Activated CD4-positive, CD25-positive, alpha-beta regulatory T cell (primary cell): Measurements from ENCODE around the gene TIPARP.

Experiments
- DNase-seq, 4 experiments: peaks; one replicate each; lab custom pipeline; 2025; lab: John Stamatoyannopoulos, UW

TIPARP gene

DNA sequence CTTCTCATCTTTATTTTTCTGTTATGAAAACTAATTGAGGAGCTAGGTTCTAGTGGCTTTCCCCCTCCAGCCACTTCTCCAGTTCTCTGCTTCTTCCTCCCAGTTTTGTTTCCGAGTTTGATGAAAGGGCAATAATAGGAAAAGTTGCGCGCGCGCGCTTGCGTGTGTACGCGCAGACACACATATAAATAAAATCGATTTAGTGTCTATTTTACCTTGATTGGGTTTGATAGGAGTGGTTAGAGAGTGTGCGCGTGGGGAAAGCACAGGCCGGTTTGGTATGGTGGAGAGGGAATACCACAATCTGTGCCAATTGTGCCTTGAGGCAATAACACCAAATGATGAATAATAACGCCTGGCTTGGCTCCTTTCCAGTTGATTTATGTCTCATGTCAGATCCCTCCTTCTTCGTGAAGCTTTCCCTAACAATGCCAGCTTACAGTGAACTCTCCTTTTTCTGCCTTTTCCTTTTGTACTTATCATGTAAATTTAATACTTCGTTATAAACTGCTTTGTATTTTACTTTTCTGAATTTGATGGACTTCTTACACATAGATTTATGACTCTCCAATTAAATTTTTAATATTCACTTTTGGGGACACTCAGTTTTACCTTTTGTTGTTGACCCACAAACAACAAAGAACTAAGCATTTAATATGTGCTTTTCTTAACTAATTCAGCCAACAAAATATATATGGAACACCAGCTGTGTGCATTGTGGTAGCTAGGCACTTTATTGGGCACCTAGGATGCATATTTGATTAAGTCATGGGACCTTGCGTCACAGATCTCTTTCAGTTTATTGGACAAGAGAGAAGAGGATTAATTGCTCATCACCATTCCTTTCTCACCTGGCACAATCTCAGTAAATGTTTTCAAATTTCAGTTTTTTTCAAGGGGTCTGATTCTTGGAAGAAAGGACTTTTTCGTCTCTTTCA is 1.7 kb downstream of the TIPARP start:
- no peak for DNase-seq

DNA sequence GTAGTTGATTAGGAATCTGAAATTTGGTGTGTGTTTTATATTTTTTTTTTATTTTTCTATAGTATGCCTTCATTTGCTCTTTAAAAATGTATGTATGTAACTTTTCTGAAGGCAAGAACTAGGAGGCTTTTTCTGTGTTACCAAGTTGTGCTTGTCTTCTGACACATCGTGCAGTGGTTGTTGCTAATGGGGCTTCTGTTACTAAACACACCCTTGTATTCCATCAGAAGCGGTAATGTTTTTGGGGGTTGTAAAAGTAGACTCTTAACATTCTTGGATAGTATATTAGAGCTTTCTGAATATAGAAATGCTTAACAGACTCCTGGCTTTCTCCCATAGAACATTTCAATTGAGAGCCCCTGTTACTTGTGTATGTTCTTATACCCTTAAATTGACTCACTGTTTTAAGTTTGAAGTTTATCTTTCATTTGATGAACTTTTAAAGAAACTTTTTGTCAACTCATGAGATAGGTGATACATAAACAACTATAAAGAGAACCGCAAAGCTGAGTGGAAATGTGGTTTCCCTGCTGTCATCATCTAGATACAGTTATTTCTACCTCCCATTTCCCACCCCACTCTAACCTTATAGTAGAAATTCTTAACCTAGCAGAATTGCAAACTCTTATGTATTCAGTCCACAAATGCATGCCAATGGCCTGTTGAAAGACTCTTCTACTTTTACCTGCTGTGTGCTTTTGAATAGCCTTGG is 2.5 kb downstream of the TIPARP start:
- no peak for DNase-seq

DNA sequence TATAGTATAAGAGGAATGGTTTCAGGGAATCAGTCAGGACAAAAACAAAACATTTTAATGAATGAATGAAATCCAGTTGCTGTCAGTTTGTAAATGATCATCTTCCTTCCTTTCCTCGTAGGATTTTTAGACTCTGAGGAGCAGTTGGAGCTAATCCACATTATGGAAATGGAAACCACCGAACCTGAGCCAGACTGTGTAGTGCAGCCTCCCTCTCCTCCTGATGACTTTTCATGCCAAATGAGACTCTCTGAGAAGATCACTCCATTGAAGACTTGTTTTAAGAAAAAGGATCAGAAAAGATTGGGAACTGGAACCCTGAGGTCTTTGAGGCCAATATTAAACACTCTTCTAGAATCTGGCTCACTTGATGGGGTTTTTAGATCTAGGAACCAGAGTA is 3.1 kb downstream of the TIPARP start:
- DNase-seq = no peak

DNA sequence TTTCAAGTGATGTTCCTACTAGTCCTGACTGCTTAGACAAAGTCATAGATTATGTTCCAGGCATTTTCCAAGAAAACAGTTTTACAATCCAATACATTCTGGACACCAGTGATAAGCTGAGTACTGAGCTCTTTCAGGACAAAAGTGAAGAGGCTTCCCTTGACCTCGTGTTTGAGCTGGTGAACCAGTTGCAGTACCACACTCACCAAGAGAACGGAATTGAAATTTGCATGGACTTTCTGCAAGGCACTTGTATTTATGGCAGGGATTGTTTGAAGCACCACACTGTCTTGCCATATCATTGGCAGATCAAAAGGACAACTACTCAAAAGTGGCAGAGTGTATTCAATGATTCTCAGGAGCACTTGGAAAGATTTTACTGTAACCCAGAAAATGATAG is 3.8 kb downstream of the TIPARP start:
- DNase-seq = no peak

DNA sequence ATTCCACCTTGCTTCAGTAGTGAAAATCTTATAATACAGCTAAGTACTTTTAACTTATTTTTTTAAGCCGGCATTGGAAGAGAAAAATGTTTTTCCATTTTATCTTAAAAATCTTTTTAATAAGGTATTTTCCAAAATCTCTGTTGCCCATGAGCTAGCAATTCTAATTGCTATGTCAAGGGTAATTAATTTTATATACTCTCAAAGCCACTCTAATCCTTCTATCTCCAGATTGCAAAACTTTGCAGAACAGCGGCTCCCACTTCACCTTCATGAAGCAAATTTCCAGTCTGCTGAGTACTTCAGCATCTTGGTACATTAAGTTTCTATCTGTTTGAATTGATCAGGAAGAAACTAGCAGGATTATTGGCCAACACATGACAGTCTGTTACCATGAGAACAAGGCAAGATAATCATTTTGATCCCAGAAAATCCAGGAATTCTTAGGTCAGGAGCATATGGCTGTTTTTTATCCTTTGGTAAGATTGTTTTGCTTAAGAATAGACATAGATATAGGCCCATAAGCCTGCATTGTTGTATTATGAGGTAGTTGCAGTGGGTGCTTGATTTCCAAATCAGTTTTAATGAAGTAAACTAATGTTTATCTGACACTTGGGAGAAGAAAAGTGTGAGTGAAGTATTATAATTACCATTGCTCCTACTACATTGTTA is 6.0 kb downstream of the TIPARP start:
- DNase-seq = no peak

DNA sequence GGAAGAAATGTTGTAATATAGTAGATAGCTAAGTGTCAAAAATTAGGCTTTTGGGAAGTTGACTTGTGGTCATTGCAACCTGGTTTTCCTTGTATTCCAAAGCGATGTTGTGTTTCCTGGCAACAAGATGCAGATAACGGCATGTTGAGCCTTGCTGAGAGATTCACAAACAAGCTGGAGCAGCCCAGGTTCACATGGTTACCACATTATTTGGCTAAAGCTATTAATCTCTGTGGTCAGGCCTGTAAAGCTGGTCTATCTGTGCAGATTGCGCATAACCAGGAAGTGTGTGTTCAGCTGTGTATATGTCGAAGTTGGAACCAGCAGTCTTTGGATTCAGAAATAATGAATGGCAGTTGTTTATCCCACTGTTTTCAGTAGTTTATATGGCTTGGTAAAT is 6.6 kb downstream of the TIPARP start:
- DNase-seq = no peak

DNA sequence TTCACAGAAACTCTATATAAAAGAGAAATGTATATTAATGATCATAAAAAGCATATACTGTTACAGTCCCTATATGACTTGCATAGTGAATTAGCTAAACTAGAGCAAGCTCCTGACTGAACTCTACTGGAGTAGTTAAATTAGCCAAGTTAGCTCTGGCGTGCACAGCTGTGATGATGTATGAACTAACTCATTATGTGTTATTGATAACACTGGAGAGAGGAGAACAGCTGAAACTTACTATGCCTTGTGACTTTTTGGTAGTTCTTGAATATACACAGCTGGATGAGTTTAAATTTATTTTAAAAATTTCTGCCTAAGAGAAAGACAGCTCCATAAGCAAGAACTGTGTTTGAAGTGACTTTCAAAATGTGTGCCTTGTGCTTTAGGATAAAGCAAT is 8.1 kb downstream of the TIPARP start:
- DNase-seq = no peak

DNA sequence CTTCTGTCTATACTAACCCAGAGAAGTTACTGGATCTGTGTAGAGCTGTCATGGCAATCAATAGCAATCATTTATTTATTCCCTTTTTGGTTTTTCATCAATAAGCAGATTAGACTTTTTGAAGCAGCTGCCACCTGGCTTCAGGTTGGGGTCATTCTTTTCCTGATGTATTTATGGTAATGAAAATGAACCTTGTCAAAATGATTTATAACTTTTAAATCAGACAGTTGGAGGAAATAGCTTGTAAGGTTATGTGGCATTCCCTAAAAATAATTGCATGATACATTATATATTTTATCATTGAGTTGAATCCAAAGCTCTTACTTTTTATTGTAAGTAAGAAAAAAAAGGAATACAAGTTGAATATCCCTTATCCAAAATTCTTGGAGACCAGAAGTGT is 8.6 kb downstream of the TIPARP start:
- no peak for DNase-seq

- no peak for DNase-seq
Measured at GRCh38 chr3:156685198-156685597, 10.8 kb downstream of the TIPARP start.

- DNase-seq = no peak
Measured at GRCh38 chr3:156685752-156686151, 11.4 kb downstream of the TIPARP start.

GRCh38 chr3:156687023-156687422 is 12.6 kb downstream of the TIPARP start:
- no peak for DNase-seq

- no peak for DNase-seq
Measured at GRCh38 chr3:156688632-156689452, 14.5 kb downstream of the TIPARP start.

- no peak for DNase-seq
Measured at GRCh38 chr3:156689608-156690007, 15.2 kb downstream of the TIPARP start.

GRCh38 chr3:156691920-156692319 is 17.5 kb downstream of the TIPARP start:
- no peak for DNase-seq

DNA sequence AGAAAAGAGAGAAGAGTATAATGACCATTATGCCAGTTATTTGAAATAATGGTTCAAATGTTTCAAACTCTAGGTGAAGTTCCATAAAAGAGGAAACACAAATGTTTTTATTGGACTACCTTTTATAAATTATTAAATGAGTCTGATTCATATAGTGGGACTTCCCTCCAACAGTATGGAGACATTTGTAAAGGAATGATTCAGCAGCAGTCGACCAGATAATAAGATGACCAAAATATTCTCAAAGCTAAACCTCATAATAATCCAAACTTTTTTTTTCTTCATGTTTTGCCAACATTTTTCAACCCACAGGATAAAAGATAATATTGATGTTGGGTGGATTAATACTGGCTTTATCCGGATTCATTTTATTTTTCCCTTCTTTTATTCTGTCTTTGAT is 18.8 kb downstream of the TIPARP start:
- DNase-seq = no peak

DNA sequence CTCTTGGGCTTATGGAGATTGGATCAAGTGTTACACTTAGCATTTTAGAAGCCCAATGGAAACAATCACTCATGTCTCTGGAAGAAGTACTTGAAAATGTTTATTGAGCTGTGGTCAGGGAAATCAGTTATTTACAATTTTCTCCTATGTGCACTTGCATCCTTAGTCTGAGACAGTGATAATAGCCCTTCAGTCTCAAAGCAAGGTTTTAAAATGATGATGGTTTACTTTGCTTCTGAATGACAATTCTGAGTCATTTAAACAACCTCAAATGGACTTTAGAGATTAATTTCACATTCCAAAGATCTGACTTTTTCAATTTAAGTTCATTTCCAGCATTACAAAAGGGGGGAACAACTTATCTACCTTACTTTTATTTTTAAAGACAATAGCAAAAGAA is 20.1 kb downstream of the TIPARP start:
- DNase-seq = no peak

DNA sequence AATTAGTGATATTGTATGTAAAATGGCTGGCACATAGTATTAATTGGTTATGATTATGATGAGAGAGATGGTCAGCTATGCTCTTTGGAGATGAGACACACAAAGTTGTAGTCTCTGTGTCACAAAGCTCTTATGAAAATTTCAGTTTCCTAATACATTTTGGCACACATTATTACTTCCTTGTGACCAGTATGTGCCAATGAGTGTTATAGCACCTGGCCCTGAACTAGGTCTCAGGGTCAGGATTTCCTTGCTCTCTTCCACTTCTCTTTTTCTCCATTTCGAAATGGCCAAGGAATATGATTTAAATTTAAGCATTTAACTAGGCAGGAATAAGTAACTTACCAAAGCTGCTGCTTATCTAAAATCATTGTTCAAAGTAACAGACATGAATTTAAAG is 28.0 kb downstream of the TIPARP start:
- DNase-seq = no peak

- DNase-seq = no peak
Measured at GRCh38 chr3:156704370-156705036, 30.1 kb downstream of the TIPARP start.

- no peak for DNase-seq
Measured at GRCh38 chr3:156705761-156706616, 31.6 kb downstream of the TIPARP start.

DNA sequence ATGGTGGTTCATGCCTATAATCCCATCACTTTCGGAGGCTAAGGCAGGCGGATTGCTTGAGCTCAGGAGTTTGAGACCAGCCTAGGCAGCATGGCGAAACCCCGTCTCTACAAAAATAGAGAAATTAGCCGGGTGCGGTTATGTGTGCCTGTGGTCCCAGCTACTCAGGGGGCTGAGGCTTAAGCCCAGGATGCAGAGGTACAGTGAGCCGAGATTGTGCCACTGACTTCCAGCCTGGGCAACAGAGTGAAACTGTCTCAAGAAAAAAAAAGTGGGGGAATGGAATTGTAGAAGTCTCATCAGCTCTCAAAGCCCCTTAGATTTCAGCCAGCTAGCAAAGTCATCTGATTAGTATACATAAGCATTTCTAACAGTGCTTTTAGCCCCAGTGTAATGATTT is 33.2 kb downstream of the TIPARP start:
- DNase-seq = no peak
